SK-N-SH (cell line): ENCODE results near the gene SELPLG. TPM values are rescaled to one million over a fixed set of nuclear protein-coding genes. Genes with fewer than 3 reads are reported as not detected.
A peak's percentile ranks its signal among the peaks of the same experiment; 100 is the strongest.

Experiments used
- CTCF ChIA-PET: fragments of 300-600, 350-600 bp; formaldehyde crosslinking; extraction: SDS; loops from one replicate; lab custom pipeline; 2021; lab: Yijun Ruan, JAX
- POLR2A ChIA-PET: fragments of 350-600 bp; sonication (Branson Sonifier 250); formaldehyde crosslinking; extraction: SDS; loops from one replicate; lab custom pipeline; 2020; ENCODE audit warnings: antibody characterized with exemption, inconsistent platforms; lab: Yijun Ruan, JAX
- DNase-seq: peaks from one replicate; pipeline ENCODE4 v3.0.0; 2012
- H2AFZ ChIP-seq: fragments of 200-600 bp; sonication (generic); 2 replicates; pipeline ENCODE4 v1.8.1; 2016; ENCODE audit warnings: antibody characterized with exemption, mild to moderate bottlenecking, low read depth
- H3F3A ChIP-seq: fragments of 200-600 bp; sonication (generic); replicated peaks from 2 replicates; pipeline ENCODE3; 2016; ENCODE audit warnings: antibody characterized with exemption, mild to moderate bottlenecking; ENCODE audit not compliant: insufficient read depth
- H3K27ac ChIP-seq, 2 experiments: fragments of 200-500 bp in 1 of 2; fragments of 200-600 bp in 1 of 2; sonication (Bioruptor generic) in 1 of 2; sonication (generic), shearing (Covaris generic) in 1 of 2; 2 replicates each; pipeline versions ENCODE4 v1.5.1 to v1.6.1; 2014 to 2016; ENCODE audit warnings: low read depth in 2 of 2, inconsistent platforms in 1 of 2, low read length in 1 of 2, mild to moderate bottlenecking in 1 of 2, mixed read lengths in 1 of 2
- H3K27me3 ChIP-seq: fragments of 200-600 bp; sonication (generic), shearing (Covaris generic); 2 replicates; pipeline ENCODE4 v1.6.1; 2016; ENCODE audit warnings: mixed run types; ENCODE audit not compliant: insufficient read depth
- H3K36me3 ChIP-seq, 2 experiments: fragments of 200-500 bp in 1 of 2; fragments of 200-600 bp in 1 of 2; sonication (Bioruptor generic) in 1 of 2; sonication (generic) in 1 of 2; replicated peaks in 1 of 2; 2 replicates each; pipeline versions ENCODE3 to v1.5.1; 2014 to 2016; ENCODE audit warnings: low read length in 1 of 2, mild to moderate bottlenecking in 1 of 2; ENCODE audit not compliant: insufficient read depth in 2 of 2, control insufficient read depth in 1 of 2
- H3K4me1 ChIP-seq, 2 experiments: fragments of 200-500 bp in 1 of 2; fragments of 200-600 bp in 1 of 2; sonication (Bioruptor generic) in 1 of 2; sonication (generic), shearing (Covaris generic) in 1 of 2; 2 replicates each; pipeline versions ENCODE4 v1.5.1 to v1.6.1; 2014 to 2016; ENCODE audit warnings: low read depth in 1 of 2, low read length in 1 of 2, mixed run types in 1 of 2; ENCODE audit not compliant: insufficient read depth in 2 of 2, control insufficient read depth in 1 of 2
- H3K4me2 ChIP-seq: fragments of 200-600 bp; sonication (generic), shearing (Covaris generic); 2 replicates; pipeline ENCODE4 v1.6.1; 2017; ENCODE audit warnings: mixed run types
- H3K4me3 ChIP-seq, 2 experiments: fragments of 200-500 bp in 1 of 2; fragments of 200-600 bp in 1 of 2; sonication (Bioruptor generic) in 1 of 2; sonication (generic), shearing (Covaris generic) in 1 of 2; 2 replicates each; pipeline versions ENCODE4 v1.5.1 to v1.8.1; 2014 to 2016; ENCODE audit warnings: low read depth in 2 of 2, inconsistent platforms in 1 of 2, low read length in 1 of 2, mild to moderate bottlenecking in 1 of 2, mixed read lengths in 1 of 2, moderate library complexity in 1 of 2
- H3K79me2 ChIP-seq: fragments of 200-600 bp; sonication (generic); 2 replicates; pipeline ENCODE4 v1.8.1; 2017; ENCODE audit warnings: mild to moderate bottlenecking; ENCODE audit not compliant: insufficient read depth
- H3K9ac ChIP-seq: fragments of 200-600 bp; sonication (generic); 2 replicates; pipeline ENCODE4 v1.6.1; 2017; ENCODE audit warnings: mixed run types
- H3K9me2 ChIP-seq: fragments of 200-600 bp; sonication (generic); 2 replicates; pipeline ENCODE4 v1.6.1; 2017; ENCODE audit warnings: mixed run types
- H3K9me3 ChIP-seq: fragments of 200-600 bp; sonication (generic); 2 replicates; pipeline ENCODE4 v1.6.1; 2017; ENCODE audit warnings: mixed run types, mild to moderate bottlenecking, moderate library complexity
- H4K20me1 ChIP-seq: fragments of 200-600 bp; sonication (generic); 2 replicates; pipeline ENCODE4 v1.6.1; 2017; ENCODE audit warnings: mild to moderate bottlenecking, mixed run types; ENCODE audit not compliant: insufficient read depth
- CHD2 ChIP-seq: fragments of 150-350 bp; IDR thresholded peaks from 2 replicates; pipeline ENCODE4 v1.6.1; 2018; ENCODE audit warnings: low read length; ENCODE audit not compliant: partially characterized antibody
- CTCF ChIP-seq: fragments of 200-600 bp; sonication (generic); IDR thresholded peaks from 2 replicates; pipeline ENCODE4 v1.6.1; 2017; ENCODE audit warnings: antibody characterized with exemption, mild to moderate bottlenecking, moderate library complexity
- EP300 ChIP-seq, 2 experiments: IDR thresholded peaks; 2 replicates each; pipeline versions ENCODE4 v1.4.0 to v1.6.1; 2012; ENCODE audit warnings: borderline replicate concordance in 1 of 2, low read depth in 1 of 2, low read length in 1 of 2
- EZH2phosphoT487 ChIP-seq: fragments of 200-600 bp; sonication (generic); IDR thresholded peaks from 2 replicates; pipeline ENCODE4 v1.6.1; 2017; ENCODE audit warnings: low read depth, mixed run types, mild to moderate bottlenecking, antibody characterized with exemption, moderate library complexity, borderline replicate concordance
- FOSL2 ChIP-seq: IDR thresholded peaks from 2 replicates; pipeline ENCODE4 v1.4.0; 2012; ENCODE audit warnings: low read depth, mild to moderate bottlenecking, moderate library complexity, borderline replicate concordance
- FOXM1 ChIP-seq: IDR thresholded peaks from 2 replicates; pipeline ENCODE4 v1.4.0; 2012; ENCODE audit warnings: low read depth, mild to moderate bottlenecking
- GABPA ChIP-seq: IDR thresholded peaks from 2 replicates; pipeline ENCODE4 v1.4.0; 2012; ENCODE audit warnings: low read depth, mild to moderate bottlenecking
- GATA2 ChIP-seq: sonication (generic); formaldehyde crosslinking; IDR thresholded peaks from 2 replicates; pipeline ENCODE4 v1.5.0; 2020; ENCODE audit warnings: mild to moderate bottlenecking, missing genetic modification reagents
- JUND ChIP-seq: IDR thresholded peaks from 2 replicates; pipeline ENCODE4 v1.4.0; 2012
- MEF2A ChIP-seq: IDR thresholded peaks from 2 replicates; pipeline ENCODE4 v1.4.0; 2012; ENCODE audit warnings: low read depth, borderline replicate concordance
- NFIC ChIP-seq: IDR thresholded peaks from 2 replicates; pipeline ENCODE4 v1.4.0; 2012; ENCODE audit warnings: borderline replicate concordance
- RFX5 ChIP-seq: IDR thresholded peaks from 2 replicates; pipeline ENCODE4 v1.6.1; 2012; ENCODE audit warnings: mild to moderate bottlenecking, improper control_type of control experiment, low read length
- SMC3 ChIP-seq: IDR thresholded peaks from 2 replicates; pipeline ENCODE4 v1.6.1; 2012; ENCODE audit warnings: low read depth, low read length, improper control_type of control experiment
- TCF12 ChIP-seq: IDR thresholded peaks from 2 replicates; pipeline ENCODE4 v1.4.0; 2012
- TEAD4 ChIP-seq: IDR thresholded peaks from 2 replicates; pipeline ENCODE4 v1.4.0; 2012; ENCODE audit warnings: mild to moderate bottlenecking, borderline replicate concordance; ENCODE audit not compliant: insufficient read depth
- USF2 ChIP-seq: fragments of 150-350 bp; IDR thresholded peaks from 2 replicates; pipeline ENCODE4 v1.6.1; 2017; ENCODE audit warnings: antibody characterized with exemption, low read length, low read depth, borderline replicate concordance
- ZBTB33 ChIP-seq: IDR thresholded peaks from 2 replicates; pipeline ENCODE4 v1.4.0; 2012; ENCODE audit warnings: low read depth, borderline replicate concordance
- WGBS: methylation state at CpG from one replicate; pipeline ENCODE4 v1.1.6; 2017; ENCODE audit warnings: low lambda C conversion rate; 5-methylcytosine and 5-hydroxymethylcytosine counted together
- polyA plus RNA-seq, 3 experiments: library from polyadenylated mRNA; depleted of rRNA; stranded (reverse); fragments of >200 nt; gene quantifications; 2 replicates each; pipeline ENCODE4 v1.2.3, GENCODE V29; 2012
- TF ChIP-seq, protein P1 (sequence below): IDR thresholded peaks from 2 replicates; pipeline ENCODE4 v1.6.1; 2012; ENCODE audit warnings: mild to moderate bottlenecking, low read depth, low read length, moderate library complexity
- TF ChIP-seq, protein P2 (sequence below): IDR thresholded peaks from 2 replicates; pipeline ENCODE4 v1.4.0; 2012; ENCODE audit warnings: low read depth
- TF ChIP-seq, protein P3 (sequence below): IDR thresholded peaks from 2 replicates; pipeline ENCODE4; 2012

Gene SELPLG
- polyA plus RNA-seq, 1 of the 3 experiments (the other 2 are of a cell fraction), result 2.8 TPM

DNA sequence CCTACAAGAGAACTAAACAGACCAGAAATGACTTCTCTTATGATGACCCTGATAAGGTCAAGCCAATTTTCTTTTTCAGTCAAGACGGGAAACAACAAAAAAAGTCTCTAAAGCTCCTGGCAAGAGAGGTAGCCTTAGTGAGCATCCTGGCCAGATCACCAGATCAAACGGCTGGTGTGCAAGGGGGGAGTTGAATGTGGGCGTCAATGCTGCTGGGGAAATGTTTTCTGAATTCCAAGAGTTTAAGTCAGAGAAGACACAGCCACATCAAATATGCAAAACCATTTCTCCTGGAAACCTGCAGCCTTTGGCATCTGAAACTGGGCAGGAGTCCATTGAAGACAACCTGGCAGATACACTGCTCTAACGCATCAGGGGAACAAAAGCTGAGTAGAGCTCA is 16.0 kb upstream of the SELPLG start (continued):
- TF ChIP-seq, protein P1, sequence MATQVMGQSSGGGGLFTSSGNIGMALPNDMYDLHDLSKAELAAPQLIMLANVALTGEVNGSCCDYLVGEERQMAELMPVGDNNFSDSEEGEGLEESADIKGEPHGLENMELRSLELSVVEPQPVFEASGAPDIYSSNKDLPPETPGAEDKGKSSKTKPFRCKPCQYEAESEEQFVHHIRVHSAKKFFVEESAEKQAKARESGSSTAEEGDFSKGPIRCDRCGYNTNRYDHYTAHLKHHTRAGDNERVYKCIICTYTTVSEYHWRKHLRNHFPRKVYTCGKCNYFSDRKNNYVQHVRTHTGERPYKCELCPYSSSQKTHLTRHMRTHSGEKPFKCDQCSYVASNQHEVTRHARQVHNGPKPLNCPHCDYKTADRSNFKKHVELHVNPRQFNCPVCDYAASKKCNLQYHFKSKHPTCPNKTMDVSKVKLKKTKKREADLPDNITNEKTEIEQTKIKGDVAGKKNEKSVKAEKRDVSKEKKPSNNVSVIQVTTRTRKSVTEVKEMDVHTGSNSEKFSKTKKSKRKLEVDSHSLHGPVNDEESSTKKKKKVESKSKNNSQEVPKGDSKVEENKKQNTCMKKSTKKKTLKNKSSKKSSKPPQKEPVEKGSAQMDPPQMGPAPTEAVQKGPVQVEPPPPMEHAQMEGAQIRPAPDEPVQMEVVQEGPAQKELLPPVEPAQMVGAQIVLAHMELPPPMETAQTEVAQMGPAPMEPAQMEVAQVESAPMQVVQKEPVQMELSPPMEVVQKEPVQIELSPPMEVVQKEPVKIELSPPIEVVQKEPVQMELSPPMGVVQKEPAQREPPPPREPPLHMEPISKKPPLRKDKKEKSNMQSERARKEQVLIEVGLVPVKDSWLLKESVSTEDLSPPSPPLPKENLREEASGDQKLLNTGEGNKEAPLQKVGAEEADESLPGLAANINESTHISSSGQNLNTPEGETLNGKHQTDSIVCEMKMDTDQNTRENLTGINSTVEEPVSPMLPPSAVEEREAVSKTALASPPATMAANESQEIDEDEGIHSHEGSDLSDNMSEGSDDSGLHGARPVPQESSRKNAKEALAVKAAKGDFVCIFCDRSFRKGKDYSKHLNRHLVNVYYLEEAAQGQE, result no peak; the same call in 1 of the 2 replicates
- TF ChIP-seq TEAD4 (peak; percentile 98), FOXM1 (peak; percentile 81; the same call in 1 of the 2 replicates), TCF12 (peak; percentile 96), FOSL2 (peak; percentile 89), GABPA (no peak), USF2 (no peak), NFIC (peak; percentile 94), RFX5 (no peak), GATA2 (CRISPR knock-in tag) (no peak), SMC3 (no peak), CTCF (no peak), MEF2A (peak; percentile 52; the same call in 1 of the 2 replicates), EZH2phosphoT487 (no peak)
- TF ChIP-seq, protein P2, sequence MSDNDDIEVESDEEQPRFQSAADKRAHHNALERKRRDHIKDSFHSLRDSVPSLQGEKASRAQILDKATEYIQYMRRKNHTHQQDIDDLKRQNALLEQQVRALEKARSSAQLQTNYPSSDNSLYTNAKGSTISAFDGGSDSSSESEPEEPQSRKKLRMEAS, result peak; percentile 72

- DNase-seq, result no peak
- H4K20me1 ChIP-seq, result no peaks in the 10 kb centered on the region; the same call in 1 of the 2 replicates
- H3K9me3 ChIP-seq, result no peaks in the 10 kb centered on the region
- 16% methylated on average over 6 of the region's 6 CpGs for WGBS
- H3K4me2 ChIP-seq, result peak overlapping the region; percentile 35; the same call in 1 of the 2 replicates
- peaks cover 6 to 43% of the 10 kb centered on the region in 2 experiments; a peak in 3 of 4 replicates for H3K4me1 ChIP-seq
- peaks cover 72% of the 10 kb centered on the region for H3F3A ChIP-seq
- H2AFZ ChIP-seq, result no peak overlapping the region
- H3K9me2 ChIP-seq, result no peaks in the 10 kb centered on the region
- H3K27me3 ChIP-seq, result no peaks in the 10 kb centered on the region
- H3K9ac ChIP-seq, result peak overlapping the region; percentile 40; the same call in 1 of the 2 replicates
- TF ChIP-seq EP300 (IDR thresholded peaks at IDR 0.05; ENCODE audit: borderline replicate concordance in 1 of 2, low read depth in 1 of 2, low read length in 1 of 2), result peak in 1 of 2 experiments; percentile 60; a peak in 2 of 4 replicates
- TF ChIP-seq ZBTB33, result no peak
- TF ChIP-seq, protein P3, sequence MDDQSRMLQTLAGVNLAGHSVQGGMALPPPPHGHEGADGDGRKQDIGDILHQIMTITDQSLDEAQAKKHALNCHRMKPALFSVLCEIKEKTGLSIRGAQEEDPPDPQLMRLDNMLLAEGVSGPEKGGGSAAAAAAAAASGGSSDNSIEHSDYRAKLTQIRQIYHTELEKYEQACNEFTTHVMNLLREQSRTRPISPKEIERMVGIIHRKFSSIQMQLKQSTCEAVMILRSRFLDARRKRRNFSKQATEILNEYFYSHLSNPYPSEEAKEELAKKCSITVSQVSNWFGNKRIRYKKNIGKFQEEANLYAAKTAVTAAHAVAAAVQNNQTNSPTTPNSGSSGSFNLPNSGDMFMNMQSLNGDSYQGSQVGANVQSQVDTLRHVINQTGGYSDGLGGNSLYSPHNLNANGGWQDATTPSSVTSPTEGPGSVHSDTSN, result peak; percentile 80
- 0 out of 2 replicates have a peak, but pooled peaks have one; percentile 19 for TF ChIP-seq FOXM1
- TF ChIP-seq NFIC, result 0 out of 2 replicates have a peak, but pooled peaks have one; percentile 59
- peak; percentile 59 for TF ChIP-seq JUND
- peak; percentile 59 for TF ChIP-seq TCF12
- no peak for TF ChIP-seq CHD2
- H3K79me2 ChIP-seq, result peaks cover 63% of the 10 kb centered on the region; the same call in 1 of the 2 replicates
- POLR2A ChIA-PET, result no interaction called here
- peaks cover 63 to 69% of the 10 kb centered on the region in 2 experiments for H3K36me3 ChIP-seq
- CTCF ChIA-PET, result interaction anchor here (1.6 to 2.9 kb wide), 2 partner anchors 15 to 155 kb away, joined by 4 to 19 read pairs; no protein-coding TSS in a partner anchor
- H3K27ac ChIP-seq, result peak overlapping the region; percentile 82 to 87
- no peak overlapping the region for H3K4me3 ChIP-seq
Observed at GRCh38 chr12:108649126-108649525, 15.4 kb upstream of the SELPLG start.
